A549 (cell line): ENCODE results near the gene FREM1.

Experiments
- CBX2 ChIP-seq: fragments of 200-600 bp; sonication (generic); IDR thresholded peaks from 2 replicates; pipeline ENCODE4 v1.6.1; 2016; ENCODE audit warnings: low read depth, mild to moderate bottlenecking, borderline replicate concordance
- FOXS1 ChIP-seq: fragments of 250-450 bp; sonication (Bioruptor Pico); IDR thresholded peaks from 2 replicates; pipeline ENCODE4 v1.5.0; 2020; ENCODE audit warnings: mild to moderate bottlenecking, moderate library complexity
- JUNB ChIP-seq: fragments of >200 bp; sonication (Bioruptor Twin); formaldehyde crosslinking; IDR thresholded peaks from 2 replicates; pipeline ENCODE4 v1.6.1; 2016
- NR3C1 ChIP-seq: fragments of >200 bp; sonication (Bioruptor Twin); formaldehyde crosslinking; IDR thresholded peaks from 3 replicates; pipeline ENCODE4 v1.6.1; 2017
- POLR2A ChIP-seq: IDR thresholded peaks from 2 replicates; pipeline ENCODE4 v1.6.1; 2012; ENCODE audit warnings: mild to moderate bottlenecking, low read length
- RARB ChIP-seq: fragments of 250-450 bp; sonication (Bioruptor Pico); IDR thresholded peaks from 2 replicates; pipeline ENCODE4 v1.8.0; 2021; ENCODE audit warnings: mild to moderate bottlenecking, moderate library complexity
- TF ChIP-seq, protein P1 (sequence below): fragments of >200 bp; sonication (Bioruptor Twin); formaldehyde crosslinking; IDR thresholded peaks from 3 replicates; pipeline ENCODE4 v1.5.1; 2016

DNA sequence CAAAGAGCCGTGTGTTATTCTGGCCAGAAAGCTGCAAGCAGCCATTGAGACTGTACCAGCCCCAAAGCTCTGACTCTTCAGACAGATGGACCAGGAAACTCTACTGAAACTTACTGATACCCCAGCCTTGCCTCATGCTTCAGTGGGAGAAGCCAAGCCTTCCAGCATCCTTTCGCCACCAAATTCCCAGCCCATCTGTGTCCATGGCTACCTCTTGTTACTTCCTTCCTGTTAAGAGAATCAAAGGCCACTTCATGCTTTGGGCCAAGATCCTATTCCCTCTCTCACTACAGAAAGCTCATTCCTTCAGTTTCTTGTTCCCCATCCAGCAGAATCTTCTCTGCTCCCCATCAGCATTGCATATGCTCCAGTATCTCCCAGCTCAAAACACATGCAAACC, 46.9 kb upstream of the FREM1 start:
- TF ChIP-seq RARB (CRISPR knock-in tag) (no peak), POLR2A (no peak), CBX2 (no peak), NR3C1 (no peak), JUNB (no peak), FOXS1 (CRISPR knock-in tag) (no peak)
- TF ChIP-seq, protein P1, sequence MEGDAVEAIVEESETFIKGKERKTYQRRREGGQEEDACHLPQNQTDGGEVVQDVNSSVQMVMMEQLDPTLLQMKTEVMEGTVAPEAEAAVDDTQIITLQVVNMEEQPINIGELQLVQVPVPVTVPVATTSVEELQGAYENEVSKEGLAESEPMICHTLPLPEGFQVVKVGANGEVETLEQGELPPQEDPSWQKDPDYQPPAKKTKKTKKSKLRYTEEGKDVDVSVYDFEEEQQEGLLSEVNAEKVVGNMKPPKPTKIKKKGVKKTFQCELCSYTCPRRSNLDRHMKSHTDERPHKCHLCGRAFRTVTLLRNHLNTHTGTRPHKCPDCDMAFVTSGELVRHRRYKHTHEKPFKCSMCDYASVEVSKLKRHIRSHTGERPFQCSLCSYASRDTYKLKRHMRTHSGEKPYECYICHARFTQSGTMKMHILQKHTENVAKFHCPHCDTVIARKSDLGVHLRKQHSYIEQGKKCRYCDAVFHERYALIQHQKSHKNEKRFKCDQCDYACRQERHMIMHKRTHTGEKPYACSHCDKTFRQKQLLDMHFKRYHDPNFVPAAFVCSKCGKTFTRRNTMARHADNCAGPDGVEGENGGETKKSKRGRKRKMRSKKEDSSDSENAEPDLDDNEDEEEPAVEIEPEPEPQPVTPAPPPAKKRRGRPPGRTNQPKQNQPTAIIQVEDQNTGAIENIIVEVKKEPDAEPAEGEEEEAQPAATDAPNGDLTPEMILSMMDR, result no peak
